HepG2 (cell line): ENCODE data around the gene TRIM8. TPM values are rescaled to one million over a fixed set of nuclear protein-coding genes. Genes with fewer than 3 reads are reported as not detected.

Experiments
- GABPA ChIP-seq, 2 experiments: IDR thresholded peaks; 2 replicates each; pipeline ENCODE4 v1.6.1; 2011 to 2016; ENCODE audit warnings: low read depth in 2 of 2, low read length in 1 of 2, missing biosample characterization in 1 of 2, missing genetic modification characterization in 1 of 2
- HMG20B ChIP-seq: conservative IDR thresholded peaks from 2 replicates; pipeline ENCODE4 v1.6.1; 2016; ENCODE audit warnings: missing genetic modification reagents, missing compliant biosample characterization
- HOXA3 ChIP-seq: sonication (generic); formaldehyde crosslinking; IDR thresholded peaks from 2 replicates; pipeline ENCODE4 v1.5.0; 2020; ENCODE audit warnings: missing genetic modification reagents
- KDM4B ChIP-seq: sonication (generic); formaldehyde crosslinking; IDR thresholded peaks from 2 replicates; pipeline ENCODE4 v1.4.0; 2020; ENCODE audit warnings: missing genetic modification reagents
- PAX8 ChIP-seq: sonication (generic); formaldehyde crosslinking; IDR thresholded peaks from 2 replicates; pipeline ENCODE4 v1.8.0; 2022; ENCODE audit warnings: mild to moderate bottlenecking, missing genetic modification reagents, borderline replicate concordance
- SOX13 ChIP-seq, 3 experiments: fragments of 450-650 bp in 1 of 3; sonication (generic) in 1 of 3; formaldehyde crosslinking in 1 of 3; IDR thresholded peaks in 2 of 3; conservative IDR thresholded peaks in 1 of 3; 2 replicates each; pipeline versions ENCODE4 v1.5.0 to v1.6.1; 2016 to 2020; ENCODE audit warnings: antibody characterized with exemption in 1 of 3, mild to moderate bottlenecking in 1 of 3, missing compliant biosample characterization in 1 of 3, missing genetic modification reagents in 1 of 3, moderate library complexity in 1 of 3
- TBL1XR1 ChIP-seq: fragments of 150-350 bp; IDR thresholded peaks from 2 replicates; pipeline ENCODE4 v1.6.1; 2014; ENCODE audit warnings: borderline replicate concordance, low read length; ENCODE audit not compliant: partially characterized antibody
- ZKSCAN1 ChIP-seq: fragments of 150-350 bp; IDR thresholded peaks from 2 replicates; pipeline ENCODE4 v1.6.1; 2014; ENCODE audit warnings: low read length
- ZNF296 ChIP-seq: sonication (generic); formaldehyde crosslinking; conservative IDR thresholded peaks from 2 replicates; pipeline ENCODE4 v1.5.0; 2020; ENCODE audit warnings: mild to moderate bottlenecking, missing genetic modification reagents
- polyA plus RNA-seq, 8 experiments: library from polyadenylated mRNA; depleted of rRNA in 3 of 8; stranded (reverse) in 7 of 8; unstranded in 1 of 8; fragments of >200 nt; fragmentation: Illumina TruSeq in 4 of 8; extraction: Trizol in 4 of 8; gene quantifications; 2 replicates each; pipeline versions ENCODE4 v1.2.1 to v1.2.3, GENCODE V29; 2011 to 2016; ENCODE audit warnings: low read depth in 4 of 8, missing spikeins in 1 of 8, mixed read lengths in 1 of 8; ENCODE audit not compliant: insufficient read depth in 1 of 8
- total RNA-seq, 5 experiments: library from RNA; depleted of rRNA; stranded (reverse); fragments of >200 nt; fragmentation: Illumina TruSeq; extraction: Trizol; gene quantifications; 2 replicates each; pipeline ENCODE4 v1.2.3, GENCODE V29; 2016; ENCODE audit warnings: low read depth in 1 of 5
- TF ChIP-seq, protein P1 (sequence below): sonication (generic); formaldehyde crosslinking; IDR thresholded peaks from 2 replicates; pipeline ENCODE4 v1.5.1; 2020; ENCODE audit warnings: missing genetic modification reagents, mild to moderate bottlenecking, borderline replicate concordance
- TF ChIP-seq, protein P2 (sequence below): IDR thresholded peaks from 2 replicates; pipeline ENCODE4 v1.6.1; 2018; ENCODE audit warnings: missing genetic modification reagents, mild to moderate bottlenecking, missing compliant biosample characterization
- TF ChIP-seq, protein P3 (sequence below): sonication (generic); formaldehyde crosslinking; IDR thresholded peaks from 2 replicates; pipeline ENCODE4 v1.4.0; 2020; ENCODE audit warnings: missing genetic modification reagents, low read depth, mild to moderate bottlenecking, borderline replicate concordance
- TF ChIP-seq, protein P4 (sequence below): sonication (generic); formaldehyde crosslinking; conservative IDR thresholded peaks from 2 replicates; pipeline ENCODE4 v1.4.0; 2020; ENCODE audit warnings: missing genetic modification reagents
- TF ChIP-seq, protein P5 (sequence below): sonication (generic); formaldehyde crosslinking; IDR thresholded peaks from 2 replicates; pipeline ENCODE4 v1.8.0; 2022; ENCODE audit warnings: missing genetic modification reagents, mild to moderate bottlenecking, borderline replicate concordance
- TF ChIP-seq, protein P6 (sequence below): conservative IDR thresholded peaks from 2 replicates; pipeline ENCODE4 v1.6.1; 2018; ENCODE audit warnings: missing genetic modification reagents
- TF ChIP-seq, protein P7 (sequence below): sonication (generic); formaldehyde crosslinking; IDR thresholded peaks from 2 replicates; pipeline ENCODE4 v1.4.0; 2020; ENCODE audit warnings: mild to moderate bottlenecking, low read depth, missing genetic modification reagents

The TRIM8 gene
- total and polyA plus RNA-seq, 2 of the 13 experiments (the other 11 are each of a cell fraction or from before 2014, with no cell fraction given): 38.9 to 66.5 TPM

DNA sequence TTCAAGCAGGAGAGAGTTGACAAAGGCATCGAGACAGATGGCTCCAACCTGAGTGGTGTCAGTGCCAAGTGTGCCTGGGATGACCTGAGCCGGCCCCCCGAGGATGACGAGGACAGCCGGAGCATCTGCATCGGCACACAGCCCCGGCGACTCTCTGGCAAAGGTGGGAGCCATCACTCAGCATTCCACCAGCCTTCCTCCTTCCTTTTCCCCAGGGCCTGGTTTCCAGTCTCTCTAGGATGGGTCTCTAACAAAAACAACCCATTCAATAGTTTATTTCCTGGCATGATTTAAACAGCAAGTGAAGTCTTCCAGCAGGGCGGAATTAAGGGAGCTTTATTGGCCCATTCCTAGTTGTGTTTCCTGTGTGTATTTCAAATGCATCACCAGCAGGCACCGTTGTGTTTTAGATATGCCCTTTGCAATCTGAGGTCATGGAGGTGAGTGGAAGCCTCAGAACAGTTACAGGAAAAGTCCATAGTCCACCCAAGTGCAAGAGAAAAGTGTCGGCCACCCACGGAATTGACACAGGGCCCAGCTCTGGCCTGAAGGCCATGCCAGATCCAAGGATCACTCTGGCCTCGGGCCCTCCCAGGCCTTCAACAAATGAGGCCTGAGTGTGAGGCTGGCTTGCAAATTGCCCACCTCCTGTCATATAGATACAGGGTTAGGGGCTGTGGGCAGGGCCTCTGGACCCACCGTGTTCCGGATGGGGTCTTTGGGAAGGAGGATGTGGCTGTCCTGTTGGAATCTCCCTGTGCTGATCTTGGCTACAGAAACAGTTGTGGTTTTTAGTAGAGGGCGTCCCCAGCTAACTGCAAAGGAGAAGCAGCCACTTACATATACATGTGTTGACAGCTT lies 46.9 kb upstream of the TRIM8 start (continued):
- TF ChIP-seq, protein P1, sequence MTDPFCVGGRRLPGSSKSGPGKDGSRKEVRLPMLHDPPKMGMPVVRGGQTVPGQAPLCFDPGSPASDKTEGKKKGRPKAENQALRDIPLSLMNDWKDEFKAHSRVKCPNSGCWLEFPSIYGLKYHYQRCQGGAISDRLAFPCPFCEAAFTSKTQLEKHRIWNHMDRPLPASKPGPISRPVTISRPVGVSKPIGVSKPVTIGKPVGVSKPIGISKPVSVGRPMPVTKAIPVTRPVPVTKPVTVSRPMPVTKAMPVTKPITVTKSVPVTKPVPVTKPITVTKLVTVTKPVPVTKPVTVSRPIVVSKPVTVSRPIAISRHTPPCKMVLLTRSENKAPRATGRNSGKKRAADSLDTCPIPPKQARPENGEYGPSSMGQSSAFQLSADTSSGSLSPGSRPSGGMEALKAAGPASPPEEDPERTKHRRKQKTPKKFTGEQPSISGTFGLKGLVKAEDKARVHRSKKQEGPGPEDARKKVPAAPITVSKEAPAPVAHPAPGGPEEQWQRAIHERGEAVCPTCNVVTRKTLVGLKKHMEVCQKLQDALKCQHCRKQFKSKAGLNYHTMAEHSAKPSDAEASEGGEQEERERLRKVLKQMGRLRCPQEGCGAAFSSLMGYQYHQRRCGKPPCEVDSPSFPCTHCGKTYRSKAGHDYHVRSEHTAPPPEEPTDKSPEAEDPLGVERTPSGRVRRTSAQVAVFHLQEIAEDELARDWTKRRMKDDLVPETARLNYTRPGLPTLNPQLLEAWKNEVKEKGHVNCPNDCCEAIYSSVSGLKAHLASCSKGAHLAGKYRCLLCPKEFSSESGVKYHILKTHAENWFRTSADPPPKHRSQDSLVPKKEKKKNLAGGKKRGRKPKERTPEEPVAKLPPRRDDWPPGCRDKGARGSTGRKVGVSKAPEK (CRISPR knock-in tag): no peak
- TF ChIP-seq ZKSCAN1 (no peak), GABPA (IDR thresholded peaks at IDR 0.05; ENCODE audit: low read depth, low read length) (no peak), GABPA (CRISPR knock-in tag; IDR thresholded peaks at IDR 0.05; ENCODE audit: low read depth) (peak; percentile 56; the same call in 1 of the 2 replicates), HMG20B (CRISPR knock-in tag) (no peak; the same call in 1 of the 2 replicates), TBL1XR1 (no peak), HOXA3 (CRISPR knock-in tag) (peak; percentile 86), PAX8 (0 out of 2 replicates have a peak, but pooled peaks have one; percentile 53), SOX13 (IDR thresholded peaks at IDR 0.05) (no peak), SOX13 (CRISPR knock-in tag; conservative IDR thresholded peaks at IDR 0.05 in 1 of 2, IDR thresholded peaks at IDR 0.05 in 1 of 2) (peak in 1 of 2 experiments; percentile 88; a peak in 2 of 4 replicates), ZNF296 (CRISPR knock-in tag) (no peak), KDM4B (0 out of 2 replicates have a peak, but pooled peaks have one; percentile 66)
- TF ChIP-seq, protein P2, sequence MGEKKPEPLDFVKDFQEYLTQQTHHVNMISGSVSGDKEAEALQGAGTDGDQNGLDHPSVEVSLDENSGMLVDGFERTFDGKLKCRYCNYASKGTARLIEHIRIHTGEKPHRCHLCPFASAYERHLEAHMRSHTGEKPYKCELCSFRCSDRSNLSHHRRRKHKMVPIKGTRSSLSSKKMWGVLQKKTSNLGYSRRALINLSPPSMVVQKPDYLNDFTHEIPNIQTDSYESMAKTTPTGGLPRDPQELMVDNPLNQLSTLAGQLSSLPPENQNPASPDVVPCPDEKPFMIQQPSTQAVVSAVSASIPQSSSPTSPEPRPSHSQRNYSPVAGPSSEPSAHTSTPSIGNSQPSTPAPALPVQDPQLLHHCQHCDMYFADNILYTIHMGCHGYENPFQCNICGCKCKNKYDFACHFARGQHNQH (CRISPR knock-in tag): peak; percentile 92
- TF ChIP-seq, protein P3, sequence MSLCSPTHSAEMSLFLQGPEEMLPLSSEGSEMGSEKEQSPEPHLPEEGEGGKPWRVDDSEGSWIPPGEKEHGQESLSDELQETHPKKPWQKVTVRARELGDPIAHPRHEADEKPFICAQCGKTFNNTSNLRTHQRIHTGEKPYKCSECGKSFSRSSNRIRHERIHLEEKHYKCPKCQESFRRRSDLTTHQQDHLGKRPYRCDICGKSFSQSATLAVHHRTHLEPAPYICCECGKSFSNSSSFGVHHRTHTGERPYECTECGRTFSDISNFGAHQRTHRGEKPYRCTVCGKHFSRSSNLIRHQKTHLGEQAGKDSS: peak; percentile 53; the same call in 1 of the 2 replicates
- TF ChIP-seq, protein P4, sequence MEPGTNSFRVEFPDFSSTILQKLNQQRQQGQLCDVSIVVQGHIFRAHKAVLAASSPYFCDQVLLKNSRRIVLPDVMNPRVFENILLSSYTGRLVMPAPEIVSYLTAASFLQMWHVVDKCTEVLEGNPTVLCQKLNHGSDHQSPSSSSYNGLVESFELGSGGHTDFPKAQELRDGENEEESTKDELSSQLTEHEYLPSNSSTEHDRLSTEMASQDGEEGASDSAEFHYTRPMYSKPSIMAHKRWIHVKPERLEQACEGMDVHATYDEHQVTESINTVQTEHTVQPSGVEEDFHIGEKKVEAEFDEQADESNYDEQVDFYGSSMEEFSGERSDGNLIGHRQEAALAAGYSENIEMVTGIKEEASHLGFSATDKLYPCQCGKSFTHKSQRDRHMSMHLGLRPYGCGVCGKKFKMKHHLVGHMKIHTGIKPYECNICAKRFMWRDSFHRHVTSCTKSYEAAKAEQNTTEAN: peak; percentile 92
- TF ChIP-seq, protein P5, sequence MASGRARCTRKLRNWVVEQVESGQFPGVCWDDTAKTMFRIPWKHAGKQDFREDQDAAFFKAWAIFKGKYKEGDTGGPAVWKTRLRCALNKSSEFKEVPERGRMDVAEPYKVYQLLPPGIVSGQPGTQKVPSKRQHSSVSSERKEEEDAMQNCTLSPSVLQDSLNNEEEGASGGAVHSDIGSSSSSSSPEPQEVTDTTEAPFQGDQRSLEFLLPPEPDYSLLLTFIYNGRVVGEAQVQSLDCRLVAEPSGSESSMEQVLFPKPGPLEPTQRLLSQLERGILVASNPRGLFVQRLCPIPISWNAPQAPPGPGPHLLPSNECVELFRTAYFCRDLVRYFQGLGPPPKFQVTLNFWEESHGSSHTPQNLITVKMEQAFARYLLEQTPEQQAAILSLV (CRISPR knock-in tag): peak; percentile 91; the same call in 1 of the 2 replicates
- TF ChIP-seq, protein P6, sequence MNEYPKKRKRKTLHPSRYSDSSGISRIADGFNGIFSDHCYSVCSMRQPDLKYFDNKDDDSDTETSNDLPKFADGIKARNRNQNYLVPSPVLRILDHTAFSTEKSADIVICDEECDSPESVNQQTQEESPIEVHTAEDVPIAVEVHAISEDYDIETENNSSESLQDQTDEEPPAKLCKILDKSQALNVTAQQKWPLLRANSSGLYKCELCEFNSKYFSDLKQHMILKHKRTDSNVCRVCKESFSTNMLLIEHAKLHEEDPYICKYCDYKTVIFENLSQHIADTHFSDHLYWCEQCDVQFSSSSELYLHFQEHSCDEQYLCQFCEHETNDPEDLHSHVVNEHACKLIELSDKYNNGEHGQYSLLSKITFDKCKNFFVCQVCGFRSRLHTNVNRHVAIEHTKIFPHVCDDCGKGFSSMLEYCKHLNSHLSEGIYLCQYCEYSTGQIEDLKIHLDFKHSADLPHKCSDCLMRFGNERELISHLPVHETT (CRISPR knock-in tag): 0 out of 2 replicates have a peak, but pooled peaks have one; percentile 57
- TF ChIP-seq, protein P7, sequence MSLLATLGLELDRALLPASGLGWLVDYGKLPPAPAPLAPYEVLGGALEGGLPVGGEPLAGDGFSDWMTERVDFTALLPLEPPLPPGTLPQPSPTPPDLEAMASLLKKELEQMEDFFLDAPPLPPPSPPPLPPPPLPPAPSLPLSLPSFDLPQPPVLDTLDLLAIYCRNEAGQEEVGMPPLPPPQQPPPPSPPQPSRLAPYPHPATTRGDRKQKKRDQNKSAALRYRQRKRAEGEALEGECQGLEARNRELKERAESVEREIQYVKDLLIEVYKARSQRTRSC (CRISPR knock-in tag): no peak
